Measurements from ENCODE around the gene XIRP2.
"Not testable (repeated sequence)": the region's sequence is repeated elsewhere in the genome, so short reads cannot be mapped to it uniquely, and the experiment has no call there.

The XIRP2 gene

GRCh38 chr2:167212014-167212648 is 323.9 kb downstream of the XIRP2 start:
- no peak for DNase-seq

- DNase-seq, result no peak
Measured at GRCh38 chr2:167215595-167215994, 327.3 kb downstream of the XIRP2 start.

DNA sequence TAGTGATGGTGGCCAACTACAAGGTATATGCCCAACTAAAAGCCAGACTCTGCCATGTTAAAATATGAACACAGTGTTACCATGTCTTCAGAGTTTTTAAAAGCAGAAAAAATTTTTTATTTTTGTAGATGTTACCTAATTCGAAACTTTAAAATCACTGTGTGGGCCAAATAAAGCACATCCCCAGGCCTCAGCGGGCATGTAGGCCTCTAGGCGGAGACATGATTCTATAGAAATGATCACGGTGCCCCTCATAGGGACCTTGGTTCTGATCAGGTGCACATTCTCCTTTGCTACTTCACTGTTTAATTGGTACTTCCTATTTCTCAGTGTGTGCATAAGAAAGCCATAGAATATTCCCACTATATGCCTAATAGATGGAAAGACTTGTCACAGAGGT is 349.2 kb downstream of the XIRP2 start:
- no peak for DNase-seq

DNA sequence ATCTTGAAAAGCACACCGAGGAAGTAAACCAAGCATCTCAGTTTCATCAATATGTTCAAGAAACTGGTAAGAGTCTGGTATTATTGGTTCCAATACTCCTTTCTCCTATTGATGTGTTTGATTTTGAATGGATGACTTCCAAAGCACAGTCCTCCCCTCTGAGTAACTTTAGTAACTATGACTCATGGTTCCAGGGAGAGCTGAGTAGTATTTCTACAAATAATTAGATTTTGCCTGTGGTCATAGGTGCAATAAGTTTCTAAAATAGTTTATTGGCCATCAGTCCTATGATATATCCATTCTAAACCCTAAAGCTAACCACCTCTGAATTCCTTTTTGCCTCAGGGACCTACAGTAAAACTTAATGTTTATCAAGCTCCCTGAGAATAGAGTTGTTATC is 352.4 kb downstream of the XIRP2 start:
- DNase-seq, result no peak

DNA sequence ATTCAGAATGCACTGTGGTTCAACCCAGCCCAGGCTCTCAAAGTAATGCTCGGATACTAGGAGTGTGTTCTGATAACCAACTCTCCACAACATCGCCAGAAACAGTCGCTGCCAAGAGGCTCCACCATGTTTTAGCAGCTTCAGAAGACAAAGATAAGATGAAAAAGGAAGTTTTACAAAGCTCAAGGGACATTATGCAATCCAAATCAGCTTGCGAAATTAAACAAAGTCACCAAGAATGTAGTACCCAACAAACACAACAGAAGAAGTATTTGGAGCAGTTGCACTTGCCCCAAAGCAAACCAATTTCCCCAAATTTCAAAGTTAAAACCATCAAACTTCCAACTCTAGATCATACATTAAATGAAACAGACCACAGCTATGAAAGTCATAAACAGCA is 360.9 kb downstream of the XIRP2 start:
- DNase-seq, result no peak

GRCh38 chr2:167253025-167253424 is 364.7 kb downstream of the XIRP2 start:
- no peak for DNase-seq

- no peak for DNase-seq
Measured at GRCh38 chr2:167254721-167255120, 366.4 kb downstream of the XIRP2 start.

GRCh38 chr2:167258712-167259111 is 370.4 kb downstream of the XIRP2 start:
- no peak for DNase-seq

GRCh38 chr2:167264380-167264779 is 376.1 kb downstream of the XIRP2 start:
- no peak for DNase-seq

DNA sequence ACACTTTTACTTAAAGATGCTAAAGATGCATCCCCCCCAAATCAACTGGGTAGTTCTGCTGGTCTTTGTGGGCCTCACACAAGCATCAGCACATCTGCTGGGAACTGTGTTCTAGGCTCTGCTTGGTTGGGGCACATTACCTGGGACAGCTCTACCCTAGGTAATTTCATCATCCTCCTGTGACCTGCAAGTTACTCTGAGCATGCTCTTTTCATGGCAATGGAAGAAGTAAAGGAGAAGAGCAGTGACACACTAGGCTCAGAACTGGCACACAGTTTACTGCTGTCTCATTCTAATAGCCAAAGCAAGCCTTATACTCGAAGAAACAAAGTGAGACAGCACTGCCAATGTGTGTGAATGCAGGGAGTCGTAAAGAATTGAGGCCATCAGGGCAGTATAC is 376.7 kb downstream of the XIRP2 start:
- no peak for DNase-seq

- no peak for DNase-seq
Measured at GRCh38 chr2:167265722-167266121, 377.4 kb downstream of the XIRP2 start.

DNA sequence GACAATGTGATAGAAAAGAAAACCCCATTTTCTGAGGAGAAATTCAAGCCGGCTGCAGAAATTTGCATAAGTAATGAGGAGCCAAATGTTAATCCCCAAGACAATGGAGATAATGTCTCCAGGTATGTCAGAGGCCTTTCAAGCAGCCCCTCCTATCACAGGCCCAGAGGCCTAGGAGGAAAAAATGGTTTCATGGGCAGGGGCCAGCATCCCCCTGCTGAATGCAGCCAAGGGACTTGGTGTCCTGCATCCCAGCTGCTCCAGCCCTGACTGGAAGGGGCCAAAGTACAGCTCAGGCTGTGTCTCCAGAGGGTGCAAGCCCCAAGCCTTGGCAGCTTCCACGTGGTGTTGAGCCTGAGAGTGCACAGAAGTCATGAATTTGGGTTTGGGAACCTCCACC is 380.0 kb downstream of the XIRP2 start:
- DNase-seq, result not testable (repeated sequence)

DNA sequence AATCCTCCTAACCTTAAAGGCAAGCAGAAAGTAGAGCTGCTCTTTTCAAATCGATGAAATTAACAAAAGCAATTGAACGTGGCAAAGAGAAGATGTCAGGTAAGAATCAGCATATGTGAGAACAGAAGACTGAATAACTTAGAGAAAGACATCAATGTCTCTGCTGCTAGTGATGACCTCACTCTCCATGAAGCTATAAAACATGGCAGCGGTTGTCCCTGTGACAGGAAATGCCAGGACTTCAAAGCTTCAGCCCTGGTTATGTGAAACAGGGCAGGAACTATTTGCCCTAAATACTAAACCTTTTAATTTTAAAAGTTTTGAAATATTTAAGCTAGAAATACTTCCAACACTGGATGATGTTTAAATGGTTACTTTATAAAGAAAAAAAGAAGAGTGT is 383.7 kb downstream of the XIRP2 start:
- no peak for DNase-seq

- no peak for DNase-seq
Measured at GRCh38 chr2:167275046-167275445, 386.8 kb downstream of the XIRP2 start.

- DNase-seq, result no peak
Measured at GRCh38 chr2:167279810-167280209, 391.5 kb downstream of the XIRP2 start.

DNA sequence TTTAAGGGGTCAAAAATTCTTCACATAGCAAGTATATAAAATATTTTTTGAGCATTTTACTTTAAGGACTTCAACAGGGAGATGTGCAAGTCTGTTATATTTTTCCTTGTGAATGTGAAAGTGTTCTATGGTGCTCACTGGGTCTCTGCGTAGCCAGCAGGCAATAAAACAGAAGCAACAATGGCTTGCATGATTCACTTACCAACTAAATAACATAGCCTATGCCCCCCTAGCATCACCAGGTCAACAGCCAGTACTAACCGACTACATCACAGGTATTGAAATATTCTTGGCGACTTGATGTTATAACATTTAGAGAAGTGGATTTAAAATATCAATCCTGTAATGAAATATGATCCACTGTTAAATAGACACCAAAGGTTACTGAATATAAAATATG is 398.9 kb downstream of the XIRP2 start:
- no peak for DNase-seq

- DNase-seq, result no peak
Measured at GRCh38 chr2:167289651-167290410, 401.6 kb downstream of the XIRP2 start.

DNA sequence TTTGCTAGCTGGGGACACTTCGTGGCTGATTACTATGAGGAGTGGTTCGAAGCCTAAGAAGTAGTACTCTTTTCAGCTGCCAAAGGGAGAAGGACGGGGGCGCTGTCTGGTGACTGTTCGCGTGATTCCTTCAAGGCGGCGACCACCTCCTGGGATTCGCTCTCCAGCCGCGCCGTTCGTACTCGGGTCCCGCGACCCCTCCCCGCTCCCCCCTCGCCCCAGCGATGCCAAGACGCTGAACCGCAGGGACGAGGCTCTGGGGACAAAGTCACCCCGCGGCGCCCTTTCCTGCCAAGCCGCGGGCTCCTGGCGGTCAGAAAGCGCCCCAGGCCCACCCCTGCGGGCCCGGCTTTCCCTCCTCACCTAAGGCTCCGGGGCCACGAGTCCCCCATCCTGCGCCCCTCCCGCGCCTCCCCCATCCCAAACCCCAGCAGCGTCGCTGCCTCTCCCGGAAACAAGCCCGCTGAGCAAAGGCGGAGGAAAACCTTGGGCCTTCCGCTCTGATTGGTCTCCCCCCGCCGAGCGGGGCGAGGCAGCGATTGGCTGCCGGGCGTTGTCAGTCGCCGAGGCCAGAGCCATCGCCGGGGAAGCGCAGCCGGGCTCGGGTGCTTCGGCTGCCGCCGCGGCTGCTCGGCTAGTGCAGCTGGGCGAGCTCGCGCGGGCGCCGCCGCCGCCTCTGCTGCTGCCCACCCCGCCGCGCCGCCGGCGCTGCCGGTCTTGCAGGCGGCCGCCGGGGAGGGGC is 404.3 kb downstream of the XIRP2 start, which contains the start of gene B3GALT1:
B3GALT1 (plus strand) TSS at position 572 of the 742 bp plus-strand sequence.
- DNase-seq, result no peak

- DNase-seq, result no peak
Measured at GRCh38 chr2:167293172-167293781, 405.0 kb downstream of the XIRP2 start.

DNA sequence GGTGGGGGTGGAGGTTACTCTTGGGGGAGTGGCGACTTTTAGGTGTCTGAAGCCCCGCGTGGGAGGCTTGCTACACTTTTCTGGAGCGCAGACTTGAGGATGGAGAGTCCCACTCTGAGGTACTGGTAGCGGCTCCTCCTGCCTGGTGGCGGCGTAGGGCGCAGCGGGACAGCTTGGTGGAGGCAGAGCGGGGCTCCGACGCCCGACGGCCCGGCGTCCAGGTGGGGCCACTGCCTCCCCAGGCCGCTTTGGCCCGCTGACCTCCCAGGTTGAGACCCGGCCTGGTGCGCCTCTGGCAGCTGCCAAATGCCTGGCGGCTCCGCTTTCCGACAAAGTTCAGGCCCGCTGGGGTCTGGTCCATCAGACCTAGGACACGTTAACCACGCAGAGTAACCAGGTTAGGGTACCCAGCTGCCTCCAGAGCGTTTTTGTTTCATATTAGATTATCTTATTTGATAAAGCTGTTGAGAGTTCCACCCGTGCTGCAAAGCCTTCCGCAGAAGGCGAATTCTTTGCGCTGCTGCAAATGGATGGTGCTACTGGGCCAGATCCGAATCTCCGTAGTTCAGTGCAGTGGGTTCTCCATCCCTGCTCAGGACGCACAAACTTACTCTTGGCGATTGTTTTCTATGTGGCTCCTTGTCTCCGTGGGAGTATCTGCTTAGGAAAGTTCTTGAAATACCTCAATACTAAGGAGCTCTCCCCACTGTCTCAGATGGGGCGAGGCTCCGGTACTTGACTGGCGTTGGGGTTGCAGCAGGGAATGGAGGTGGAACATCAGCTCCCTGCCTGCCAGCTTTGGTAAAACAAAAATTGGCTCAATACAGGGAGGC is 405.9 kb downstream of the XIRP2 start:
- DNase-seq, result no peak

DNA sequence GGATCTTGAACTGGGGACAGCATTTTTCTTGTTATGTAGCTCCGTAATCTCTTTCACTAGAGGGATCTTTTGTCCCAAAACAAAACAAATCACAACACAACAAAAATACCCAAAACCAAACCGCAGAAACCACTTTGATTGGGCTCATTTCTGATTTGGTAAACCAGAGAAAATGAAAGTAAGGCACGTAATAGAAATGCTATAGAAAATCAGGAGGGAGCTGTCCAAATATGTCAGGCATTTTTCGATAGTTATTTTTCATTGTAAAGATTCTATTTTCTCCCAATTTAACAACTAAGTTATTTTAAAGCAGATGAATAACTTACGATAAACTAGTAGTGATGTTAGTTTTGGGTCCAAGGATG is 406.5 kb downstream of the XIRP2 start:
- no peak for DNase-seq

- no peak for DNase-seq
Measured at GRCh38 chr2:167297292-167297691, 409.0 kb downstream of the XIRP2 start.

DNA sequence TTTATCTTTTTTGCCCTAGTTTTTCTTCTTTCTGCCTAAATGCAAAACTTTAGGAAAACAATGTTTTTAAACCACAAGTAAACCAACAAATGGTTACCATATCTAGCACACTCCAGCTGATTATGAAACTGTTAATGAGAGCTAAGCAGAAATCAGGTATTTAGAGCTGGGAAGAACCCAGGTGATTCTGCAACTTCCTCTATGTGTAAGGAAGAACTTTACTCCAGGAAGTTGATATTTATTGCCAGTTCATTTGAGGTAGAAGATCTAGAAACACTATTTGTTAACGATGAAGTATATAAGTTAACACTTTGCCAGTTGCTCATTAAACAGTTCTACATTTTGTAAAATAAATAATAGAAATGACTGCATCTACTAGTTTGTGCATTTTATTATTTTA is 409.7 kb downstream of the XIRP2 start:
- no peak for DNase-seq

Measured in activated T-cell treated with anti-CD3 and anti-CD28 coated beads for 4 hours (primary cell).